Activated CD4-positive, alpha-beta memory T cell treated with anti-CD3 and anti-CD28 coated beads for 36 hours (primary cell): Measurements from ENCODE around the gene TWF2. TPM values are rescaled to one million over a fixed set of nuclear protein-coding genes. Genes with fewer than 3 reads are reported as not detected.

Source experiments
- CTCF ChIA-PET: fragments of 350-600 bp; sonication (Branson Sonifier 250); formaldehyde crosslinking; loops from one replicate; lab custom pipeline; 2021; ENCODE audit warnings: antibody characterized with exemption, inconsistent platforms; lab: Charles Lee
- POLR2A ChIA-PET: fragments of 350-600 bp; sonication (Branson Sonifier 250); formaldehyde crosslinking; loops from one replicate; lab custom pipeline; 2021; ENCODE audit warnings: antibody characterized with exemption; lab: Charles Lee
- DNase-seq: peaks from one replicate; pipeline ENCODE4 v3.0.0-alpha.2; 2020
- H3K27ac Mint-ChIP-seq: one replicate; pipeline ENCODE4 v1.8.0; 2021; ENCODE audit warnings: mixed read lengths
- H3K27me3 Mint-ChIP-seq: one replicate; pipeline ENCODE4 v1.8.0; 2021; ENCODE audit warnings: mixed read lengths
- H3K36me3 Mint-ChIP-seq: one replicate; pipeline ENCODE4 v1.8.0; 2021; ENCODE audit warnings: mixed read lengths
- H3K4me1 Mint-ChIP-seq: one replicate; pipeline ENCODE4 v1.8.0; 2021; ENCODE audit warnings: low read depth, mixed read lengths
- H3K4me3 Mint-ChIP-seq: one replicate; pipeline ENCODE4 v1.8.0; 2021; ENCODE audit warnings: mild to moderate bottlenecking, mixed read lengths
- H3K9me3 Mint-ChIP-seq: one replicate; pipeline ENCODE4 v1.8.0; 2021; ENCODE audit warnings: mixed read lengths
- intact Hi-C: fragments of 100-400 bp; cut with micrococcal nuclease; formaldehyde crosslinking; loops from one replicate; pipeline ENCODE4 v1.15.1; 2023
- total RNA-seq, 2 experiments: library from RNA; stranded (reverse); gene quantifications; one replicate each; pipeline ENCODE4 v1.2.3, GENCODE V29; 2021

TWF2 gene
- total RNA-seq, 2 experiments from 2014 or later, result 114 to 118 TPM

DNA sequence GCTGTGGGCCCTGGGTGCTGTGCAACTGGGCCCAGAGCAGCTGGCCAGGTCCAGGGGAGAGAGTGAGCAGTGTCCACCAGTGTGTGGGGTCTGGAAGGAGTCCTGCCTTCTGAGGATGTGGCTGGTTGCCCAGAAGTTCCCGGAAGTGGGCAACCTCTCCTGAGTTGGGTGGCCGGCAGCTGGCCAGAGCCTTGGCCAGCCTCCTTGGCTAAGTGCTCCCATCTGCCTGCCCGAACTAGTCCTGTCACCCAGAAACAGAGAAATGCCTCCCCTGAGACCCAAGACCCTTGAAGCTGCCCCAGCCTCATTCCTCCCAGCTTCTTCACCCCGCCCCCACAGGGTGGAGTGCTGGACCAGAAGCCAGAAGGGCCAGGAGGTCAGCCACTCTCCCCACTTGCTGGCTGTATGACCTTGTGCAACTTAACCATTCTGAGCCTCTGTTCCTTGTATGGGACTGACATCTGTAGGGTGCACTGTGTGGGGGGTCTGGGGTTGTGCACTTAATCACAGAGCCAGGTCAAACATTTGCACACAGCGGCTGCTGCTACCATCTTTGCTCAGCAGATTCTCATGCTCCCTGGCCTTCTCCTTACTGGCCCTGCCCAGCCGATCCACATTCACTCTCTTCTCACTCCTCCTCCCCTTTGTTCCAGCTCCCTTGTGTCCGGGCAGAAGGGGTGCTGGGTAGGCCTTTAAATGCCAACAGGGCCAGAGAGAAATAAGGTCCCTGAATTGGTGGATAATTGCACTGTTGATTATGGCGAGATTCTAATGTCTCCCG, 48.5 kb downstream of the TWF2 start:
- no peak overlapping the region for H3K27ac Mint-ChIP-seq
- H3K36me3 Mint-ChIP-seq, result no peaks in the 10 kb centered on the region
- H3K4me1 Mint-ChIP-seq, result no peaks in the 10 kb centered on the region
- no peaks in the 10 kb centered on the region for H3K9me3 Mint-ChIP-seq
- intact Hi-C loops, result no loop called here
- ChIA-PET CTCF (no interaction called here), POLR2A (no interaction called here)
- no peak overlapping the region for H3K4me3 Mint-ChIP-seq
- DNase-seq, result no peak
- H3K27me3 Mint-ChIP-seq, result no peaks in the 10 kb centered on the region

DNA sequence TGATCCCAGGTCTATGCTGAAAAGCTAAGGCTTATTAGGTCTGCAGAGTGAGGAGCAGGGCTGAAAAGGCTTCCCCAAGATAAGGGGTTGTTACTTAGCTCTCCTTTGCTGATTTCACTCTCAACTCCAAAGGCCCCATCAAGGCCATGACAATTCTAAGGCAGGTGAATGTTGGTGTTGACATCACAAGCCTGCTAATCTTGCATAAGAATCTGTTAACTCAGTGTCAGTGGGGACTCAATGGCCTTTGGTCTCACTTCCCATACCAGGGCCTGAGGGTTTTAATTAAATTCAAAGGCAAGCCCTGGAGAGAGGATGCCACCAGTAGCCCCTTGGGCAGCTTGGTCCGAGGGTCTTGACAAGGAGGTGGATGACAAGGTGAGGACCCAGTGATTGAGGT, 50.4 kb downstream of the TWF2 start:
- Mint-ChIP-seq H3K27ac (no peak overlapping the region), H3K9me3 (no peaks in the 10 kb centered on the region), H3K36me3 (no peaks in the 10 kb centered on the region), H3K4me3 (no peak overlapping the region), H3K4me1 (no peaks in the 10 kb centered on the region), H3K27me3 (no peaks in the 10 kb centered on the region)
- DNase-seq, result no peak
- POLR2A ChIA-PET, result no interaction called here
- intact Hi-C loops, result no loop called here
- CTCF ChIA-PET, result no interaction called here

DNA sequence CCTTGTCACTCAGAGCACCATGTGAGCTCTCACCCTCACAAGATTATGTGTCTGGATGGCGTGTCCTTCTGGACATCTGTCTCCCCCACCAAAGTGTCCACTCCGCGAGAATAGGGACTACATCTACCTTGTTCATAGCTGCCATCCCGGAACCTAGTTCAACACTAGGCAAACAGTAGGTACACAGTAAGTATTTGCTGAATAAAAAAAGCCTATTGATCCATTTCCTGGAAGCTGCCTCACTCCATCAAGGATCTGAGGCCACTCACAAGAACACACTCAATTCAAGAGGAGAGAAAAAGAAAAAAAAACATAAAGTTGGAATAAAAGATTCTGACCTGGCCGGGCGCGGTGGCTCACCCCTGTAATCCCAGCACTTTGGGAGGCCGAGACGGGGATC, 52.2 kb downstream of the TWF2 start:
- Mint-ChIP-seq H3K4me3 (no peak overlapping the region), H3K27me3 (no peaks in the 10 kb centered on the region), H3K36me3 (no peaks in the 10 kb centered on the region), H3K9me3 (no peaks in the 10 kb centered on the region), H3K27ac (no peak overlapping the region), H3K4me1 (no peaks in the 10 kb centered on the region)
- ChIA-PET POLR2A (no interaction called here), CTCF (interaction anchor here (1.6 kb wide), 1 partner anchor 32 kb away, joined by 4 read pairs; no protein-coding TSS in a partner anchor)
- intact Hi-C loops, result no loop called here
- DNase-seq, result no peak

DNA sequence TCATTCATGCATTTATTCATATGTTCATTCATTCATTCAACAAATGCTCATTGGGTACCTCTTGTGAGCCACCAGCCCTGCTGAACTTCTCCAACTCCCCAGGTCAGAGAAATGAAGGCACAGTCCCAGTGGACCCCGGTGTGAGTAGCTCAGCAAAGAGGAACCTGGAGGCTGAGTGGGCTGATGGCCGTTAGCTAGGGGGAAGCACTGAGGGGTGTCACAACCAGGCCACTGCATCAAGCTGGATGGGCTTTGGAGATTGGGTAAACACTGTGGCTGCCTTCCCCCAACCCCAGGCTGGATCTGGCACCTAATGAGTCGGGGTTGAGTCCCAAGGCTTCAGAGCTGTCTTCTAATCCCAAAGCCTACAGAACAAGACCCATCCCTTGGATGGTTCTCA, 53.1 kb downstream of the TWF2 start:
- no peak overlapping the region for H3K4me3 Mint-ChIP-seq
- H3K36me3 Mint-ChIP-seq, result no peaks in the 10 kb centered on the region
- no peaks in the 10 kb centered on the region for H3K4me1 Mint-ChIP-seq
- no peaks in the 10 kb centered on the region for H3K9me3 Mint-ChIP-seq
- ChIA-PET POLR2A (no interaction called here), CTCF (interaction anchor here (1.5 to 1.6 kb wide), 2 partner anchors 33 to 35 kb away, joined by 3 to 4 read pairs; no protein-coding TSS in a partner anchor)
- H3K27ac Mint-ChIP-seq, result no peak overlapping the region
- intact Hi-C loops, result no loop called here
- no peak for DNase-seq
- H3K27me3 Mint-ChIP-seq, result no peaks in the 10 kb centered on the region

DNA sequence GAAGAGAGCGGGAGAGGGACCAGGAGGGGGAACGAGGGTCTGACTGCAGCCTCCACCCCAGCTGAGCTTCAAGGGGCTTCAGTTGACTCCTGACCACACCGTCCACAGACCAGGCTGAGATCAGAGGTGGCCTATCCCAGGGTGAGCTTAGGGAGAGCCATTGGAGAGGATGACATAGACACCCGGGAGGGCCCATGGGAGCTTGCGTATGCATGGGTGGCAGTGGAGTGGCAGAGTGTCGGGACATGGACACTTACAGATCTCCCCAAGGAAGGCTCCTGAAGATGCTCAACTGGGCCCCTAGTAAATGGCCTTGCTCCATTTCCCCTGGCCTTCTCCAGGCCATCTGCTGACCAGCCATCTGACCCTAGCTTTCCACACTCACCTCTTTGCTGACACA, 53.6 kb downstream of the TWF2 start:
- no peak for DNase-seq
- Mint-ChIP-seq H3K27me3 (no peaks in the 10 kb centered on the region), H3K9me3 (no peaks in the 10 kb centered on the region), H3K27ac (no peak overlapping the region), H3K36me3 (no peaks in the 10 kb centered on the region), H3K4me3 (no peak overlapping the region), H3K4me1 (no peaks in the 10 kb centered on the region)
- intact Hi-C loops, result no loop called here
- POLR2A ChIA-PET, result no interaction called here
- CTCF ChIA-PET, result interaction anchor here (1.5 to 1.6 kb wide), 2 partner anchors 34 to 35 kb away, joined by 3 to 4 read pairs; no protein-coding TSS in a partner anchor

DNA sequence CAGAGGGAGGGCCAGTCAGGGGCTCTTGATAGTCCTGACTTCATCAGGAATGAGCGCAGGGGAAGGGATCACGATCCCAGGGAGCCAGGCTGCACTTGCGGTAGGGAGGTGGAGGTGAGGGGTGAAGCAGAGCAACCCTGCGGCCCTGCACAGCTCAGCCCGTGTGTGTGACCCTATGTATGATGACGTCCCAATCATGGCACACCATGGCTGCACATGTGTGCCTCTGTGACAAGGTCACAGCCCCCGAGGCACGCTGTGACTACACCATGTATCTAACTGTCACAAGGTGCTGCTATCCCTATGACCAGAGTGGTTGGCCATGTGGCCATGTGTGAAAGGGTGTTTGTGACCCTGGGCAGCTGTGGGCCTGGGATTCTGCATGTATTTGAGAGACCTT, 54.3 kb downstream of the TWF2 start:
- H3K27ac Mint-ChIP-seq, result no peak overlapping the region

DNA sequence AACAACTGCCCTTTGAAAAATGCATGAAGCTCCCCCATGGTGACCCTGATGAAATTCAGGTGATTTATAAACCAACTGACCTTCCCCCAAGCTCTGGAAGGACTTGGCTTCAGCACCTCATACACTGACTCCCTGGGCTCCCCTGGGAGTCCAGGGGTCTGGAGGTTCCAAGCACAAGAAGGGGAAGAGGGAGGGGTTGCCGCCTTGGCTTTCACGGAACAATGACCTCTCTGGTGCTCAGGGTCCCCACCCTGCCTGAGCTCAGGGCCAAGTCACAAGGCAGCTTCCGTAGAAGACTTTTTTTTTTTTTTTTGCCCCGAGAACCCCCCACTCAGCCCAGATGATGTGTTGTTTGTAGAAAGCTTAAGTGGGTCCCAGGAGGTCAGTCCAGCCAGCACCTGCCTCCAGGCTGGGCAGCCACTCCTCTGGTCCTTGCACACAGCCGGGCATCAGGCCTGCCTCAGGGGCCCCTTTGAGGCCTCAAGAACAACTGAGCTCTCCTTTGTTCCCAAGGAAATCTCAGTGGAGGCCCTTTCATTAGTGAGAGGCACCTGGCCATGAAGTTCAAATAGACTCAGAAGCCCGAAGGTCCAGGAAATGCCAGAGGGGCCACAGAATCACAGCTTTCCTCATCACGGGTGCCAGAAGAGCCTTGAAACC, 55.0 kb downstream of the TWF2 start:
- Mint-ChIP-seq H3K27me3 (no peaks in the 10 kb centered on the region), H3K9me3 (no peaks in the 10 kb centered on the region), H3K27ac (no peak overlapping the region), H3K36me3 (no peaks in the 10 kb centered on the region), H3K4me3 (no peak overlapping the region), H3K4me1 (no peaks in the 10 kb centered on the region)
- intact Hi-C loops, result no loop called here
- DNase-seq, result no peak
- CTCF ChIA-PET, result interaction anchor here (0.7 kb wide), 1 partner anchor 47 kb away, joined by 3 read pairs; no protein-coding TSS in a partner anchor
- POLR2A ChIA-PET, result interaction anchor here (1.2 kb wide), 1 partner anchor 9 kb away, joined by 3 read pairs; no protein-coding TSS in a partner anchor

More for the DNA sequence above, 54.3 kb downstream of the TWF2 start:
- no peaks in the 10 kb centered on the region for H3K36me3 Mint-ChIP-seq
- POLR2A ChIA-PET, result no interaction called here
- CTCF ChIA-PET, result interaction anchor here (1.5 kb wide), 1 partner anchor 36 kb away, joined by 3 read pairs; no protein-coding TSS in a partner anchor
- no peak for DNase-seq
- intact Hi-C loops, result no loop called here
- no peak overlapping the region for H3K4me3 Mint-ChIP-seq
- no peaks in the 10 kb centered on the region for H3K9me3 Mint-ChIP-seq
- no peaks in the 10 kb centered on the region for H3K4me1 Mint-ChIP-seq
- H3K27me3 Mint-ChIP-seq, result no peaks in the 10 kb centered on the region

DNA sequence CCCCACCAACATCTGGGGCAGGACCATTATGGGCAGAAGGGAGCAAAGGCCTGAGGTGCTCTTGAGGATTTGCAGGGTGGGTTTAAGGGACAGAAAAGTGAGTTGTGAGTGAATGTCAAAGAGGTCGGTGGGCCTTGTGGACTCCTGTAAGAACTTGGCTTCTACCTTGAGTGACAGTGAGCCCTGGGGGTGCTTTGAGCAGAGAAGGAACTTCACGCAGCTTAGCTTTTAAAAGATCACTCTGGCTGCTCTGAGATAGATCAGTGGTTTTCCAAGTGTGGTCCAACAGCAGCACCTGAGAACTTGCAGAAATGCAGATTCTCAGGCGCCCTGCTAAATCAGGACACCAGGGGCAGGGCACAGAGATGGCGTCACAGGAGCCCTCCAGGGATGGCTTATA, 56.3 kb downstream of the TWF2 start:
- Mint-ChIP-seq H3K4me1 (no peaks in the 10 kb centered on the region), H3K27me3 (no peaks in the 10 kb centered on the region), H3K9me3 (no peaks in the 10 kb centered on the region), H3K4me3 (no peak overlapping the region), H3K27ac (no peak overlapping the region), H3K36me3 (no peaks in the 10 kb centered on the region)
- intact Hi-C loops, result no loop called here
- ChIA-PET CTCF (interaction anchor here (0.7 kb wide), 1 partner anchor 28 kb away, joined by 4 read pairs; no protein-coding TSS in a partner anchor), POLR2A (interaction anchor here (1.0 to 1.2 kb wide), 2 partner anchors 10 to 29 kb away, joined by 3 read pairs; no protein-coding TSS in a partner anchor)
- no peak for DNase-seq

DNA sequence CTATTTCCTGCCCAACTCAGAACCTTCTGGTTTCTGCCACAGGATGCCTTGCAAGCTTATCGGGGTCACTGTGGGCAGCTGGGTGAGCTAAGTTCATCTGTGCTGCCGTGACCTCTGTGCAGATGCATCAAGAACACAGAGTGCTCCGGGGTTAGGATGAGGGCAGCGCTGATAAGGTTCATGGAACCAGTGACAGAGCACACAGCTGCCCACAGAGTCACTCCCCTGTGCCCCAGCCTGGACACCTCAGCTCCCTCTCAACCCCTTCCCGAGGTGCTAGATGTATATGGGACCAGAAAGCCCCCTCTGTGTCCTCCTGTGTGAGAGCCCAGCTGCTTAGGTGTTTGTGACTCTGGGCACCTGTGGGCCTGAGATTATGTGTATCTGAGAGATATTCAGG, 56.8 kb downstream of the TWF2 start:
- H3K9me3 Mint-ChIP-seq, result no peaks in the 10 kb centered on the region
- H3K27me3 Mint-ChIP-seq, result no peaks in the 10 kb centered on the region
- no peak overlapping the region for H3K27ac Mint-ChIP-seq
- no peaks in the 10 kb centered on the region for H3K36me3 Mint-ChIP-seq
- POLR2A ChIA-PET, result interaction anchor here (1.0 kb wide), 1 partner anchor 29 kb away, joined by 3 read pairs; no protein-coding TSS in a partner anchor
- no peak for DNase-seq
- H3K4me1 Mint-ChIP-seq, result no peaks in the 10 kb centered on the region
- intact Hi-C loops, result no loop called here
- H3K4me3 Mint-ChIP-seq, result no peak overlapping the region
- CTCF ChIA-PET, result no interaction called here

DNA sequence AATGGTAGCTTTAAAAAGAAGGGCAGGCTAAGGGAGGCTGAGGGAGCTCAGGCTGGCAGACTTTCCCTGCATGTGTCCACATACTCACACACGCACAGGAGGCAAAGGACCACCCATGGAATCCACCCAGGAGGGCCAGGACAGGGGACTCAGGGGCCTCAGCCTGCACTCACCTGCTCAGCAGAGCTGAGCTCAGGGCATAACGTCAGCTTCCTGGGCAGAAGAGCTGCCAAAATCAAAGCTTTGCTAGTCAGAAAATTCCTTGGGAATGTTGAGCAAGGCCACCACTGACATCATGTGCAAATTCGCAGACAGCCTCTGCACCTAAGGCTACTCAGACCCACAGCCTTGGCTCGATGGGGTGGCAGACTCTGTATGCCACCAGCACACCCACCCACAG, 57.4 kb downstream of the TWF2 start:
- H3K27me3 Mint-ChIP-seq, result no peaks in the 10 kb centered on the region
- H3K36me3 Mint-ChIP-seq, result no peaks in the 10 kb centered on the region
- CTCF ChIA-PET, result no interaction called here
- H3K9me3 Mint-ChIP-seq, result no peaks in the 10 kb centered on the region
- POLR2A ChIA-PET, result interaction anchor here (1.0 kb wide), 1 partner anchor 28 kb away, joined by 3 read pairs; no protein-coding TSS in a partner anchor
- no peaks in the 10 kb centered on the region for H3K4me1 Mint-ChIP-seq
- intact Hi-C loops, result no loop called here
- H3K4me3 Mint-ChIP-seq, result no peak overlapping the region
- no peak overlapping the region for H3K27ac Mint-ChIP-seq
- DNase-seq, result no peak
